Smooth muscle cell (in vitro differentiated cells): ENCODE data around the gene DHX30. TPM values are rescaled to one million over a fixed set of nuclear protein-coding genes. Genes with fewer than 3 reads are reported as not detected.
A peak's percentile ranks its signal among the peaks of the same experiment; 100 is the strongest.
"Not testable (repeated sequence)": the region's sequence is repeated elsewhere in the genome, so short reads cannot be mapped to it uniquely, and the experiment has no call there.

Experiments used
- DNase-seq: peaks from one replicate; lab custom pipeline; 2025; ENCODE audit not compliant: unreplicated experiment; lab: John Stamatoyannopoulos, UW
- H2AFZ ChIP-seq: fragments of 200-600 bp; sonication (generic); 2 replicates; pipeline ENCODE4 v1.6.0; 2016; ENCODE audit warnings: antibody characterized with exemption, low read depth, mild to moderate bottlenecking
- H3F3A ChIP-seq: fragments of 200-600 bp; sonication (generic); 2 replicates; pipeline ENCODE4 v1.6.0; 2017; ENCODE audit warnings: antibody characterized with exemption, low read depth
- H3K27ac ChIP-seq: fragments of 200-600 bp; sonication (generic); 2 replicates; pipeline ENCODE4 v1.5.1; 2016; ENCODE audit warnings: low read depth, mild to moderate bottlenecking
- H3K27me3 ChIP-seq: fragments of 200-600 bp; sonication (generic); 2 replicates; pipeline ENCODE4 v1.6.1; 2016; ENCODE audit warnings: low read depth, mild to moderate bottlenecking
- H3K36me3 ChIP-seq: fragments of 200-600 bp; sonication (generic); 2 replicates; pipeline ENCODE4 v1.5.1; 2016; ENCODE audit warnings: low read depth
- H3K4me1 ChIP-seq: fragments of 200-600 bp; sonication (generic); 2 replicates; pipeline ENCODE4 v1.5.1; 2016; ENCODE audit warnings: low read depth
- H3K4me2 ChIP-seq: fragments of 200-600 bp; sonication (generic); 2 replicates; pipeline ENCODE4 v1.6.0; 2016; ENCODE audit warnings: mild to moderate bottlenecking
- H3K4me3 ChIP-seq: fragments of 200-600 bp; sonication (generic); 2 replicates; pipeline ENCODE4 v1.5.1; 2016; ENCODE audit warnings: mild to moderate bottlenecking
- H3K79me2 ChIP-seq: fragments of 200-600 bp; sonication (generic); 2 replicates; pipeline ENCODE4 v1.6.0; 2016; ENCODE audit warnings: low read depth, mild to moderate bottlenecking
- H3K9ac ChIP-seq: fragments of 200-600 bp; sonication (generic); 2 replicates; pipeline ENCODE4 v1.6.0; 2016; ENCODE audit warnings: low read depth
- H3K9me3 ChIP-seq: fragments of 200-600 bp; sonication (generic); replicated peaks from 2 replicates; pipeline ENCODE4 v1.5.1; 2016; ENCODE audit warnings: low read depth
- H4K20me1 ChIP-seq: fragments of 200-600 bp; sonication (generic); 2 replicates; pipeline ENCODE4 v1.6.0; 2016; ENCODE audit warnings: low read depth
- CTCF ChIP-seq: fragments of 200-600 bp; sonication (generic); IDR thresholded peaks from 2 replicates; pipeline ENCODE4 v1.5.1; 2017; ENCODE audit warnings: borderline replicate concordance, mild to moderate bottlenecking, antibody characterized with exemption; ENCODE audit not compliant: insufficient read depth, poor library complexity, severe bottlenecking
- WGBS: methylation state at CpG from one replicate; pipeline ENCODE4 v1.1.7; 2016; ENCODE audit warnings: low lambda C conversion rate; 5-methylcytosine and 5-hydroxymethylcytosine counted together
- polyA plus RNA-seq: library from polyadenylated mRNA; unstranded; fragments of >200 nt; fragmentation: Nextera tagmentation; extraction: Ambion mirVana; gene quantifications from 2 replicates; pipeline ENCODE4 v1.2.1, GENCODE V29; 2016
- total RNA-seq: library from RNA; depleted of rRNA; stranded (reverse); fragments of >200 nt; gene quantifications from 2 replicates; pipeline ENCODE4 v1.2.3, GENCODE V29; 2014

The DHX30 gene
- total and polyA plus RNA-seq, 2 experiments from 2014 or later, result 35.9 to 51.6 TPM

- Histone ChIP-seq H3K27me3 (no peaks in the 10 kb centered on the region), H3K27ac (no peak overlapping the region), H3F3A (no peaks in the 10 kb centered on the region), H3K4me3 (no peak overlapping the region), H3K9ac (no peak overlapping the region), H3K4me1 (peaks cover 12% of the 10 kb centered on the region), H3K79me2 (peaks cover 25% of the 10 kb centered on the region), H3K9me3 (no peaks in the 10 kb centered on the region), H3K4me2 (no peak overlapping the region), H3K36me3 (peaks cover 12% of the 10 kb centered on the region), H4K20me1 (peaks cover 36% of the 10 kb centered on the region), H2AFZ (no peak overlapping the region)
- TF ChIP-seq CTCF, result no peak
- 100% methylated on average over 1 of the region's 1 CpG for WGBS
- DNase-seq, result no peak
These were observed 82.2 kb downstream of the DHX30 start for GRCh38 chr3:47885168-47885567.

DNA sequence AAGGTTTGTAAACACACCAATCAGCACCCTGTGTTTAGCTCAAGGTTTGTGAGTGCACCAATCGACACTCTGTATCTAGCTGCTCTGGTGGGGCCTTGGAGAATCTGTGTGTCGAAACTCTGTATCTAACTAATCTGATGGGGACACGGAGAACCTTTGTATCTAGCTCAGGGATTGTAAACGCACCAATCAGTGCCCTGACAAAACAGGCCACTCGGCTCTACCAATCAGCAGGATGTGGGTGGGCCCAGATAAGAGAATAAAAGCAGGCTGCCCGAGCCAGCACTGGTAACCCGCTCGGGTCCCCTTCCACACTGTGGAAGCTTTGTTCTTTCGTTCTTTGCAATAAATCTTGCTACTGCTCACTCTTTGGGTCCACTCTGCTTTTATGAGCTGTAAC is 85.1 kb downstream of the DHX30 start:
- not testable (repeated sequence) for DNase-seq, H3K4me3 ChIP-seq, H2AFZ ChIP-seq, H3K4me2 ChIP-seq, H3F3A ChIP-seq, H3K9ac ChIP-seq, H3K36me3 ChIP-seq, H3K27ac ChIP-seq, H3K9me3 ChIP-seq, H3K27me3 ChIP-seq
- 59% methylated on average over 9 of the region's 9 CpGs for WGBS
- H4K20me1 ChIP-seq, result peaks cover 53% of the 10 kb centered on the region
- H3K4me1 ChIP-seq, result peaks cover 38% of the 10 kb centered on the region
- H3K79me2 ChIP-seq, result peaks cover 19% of the 10 kb centered on the region

DNA sequence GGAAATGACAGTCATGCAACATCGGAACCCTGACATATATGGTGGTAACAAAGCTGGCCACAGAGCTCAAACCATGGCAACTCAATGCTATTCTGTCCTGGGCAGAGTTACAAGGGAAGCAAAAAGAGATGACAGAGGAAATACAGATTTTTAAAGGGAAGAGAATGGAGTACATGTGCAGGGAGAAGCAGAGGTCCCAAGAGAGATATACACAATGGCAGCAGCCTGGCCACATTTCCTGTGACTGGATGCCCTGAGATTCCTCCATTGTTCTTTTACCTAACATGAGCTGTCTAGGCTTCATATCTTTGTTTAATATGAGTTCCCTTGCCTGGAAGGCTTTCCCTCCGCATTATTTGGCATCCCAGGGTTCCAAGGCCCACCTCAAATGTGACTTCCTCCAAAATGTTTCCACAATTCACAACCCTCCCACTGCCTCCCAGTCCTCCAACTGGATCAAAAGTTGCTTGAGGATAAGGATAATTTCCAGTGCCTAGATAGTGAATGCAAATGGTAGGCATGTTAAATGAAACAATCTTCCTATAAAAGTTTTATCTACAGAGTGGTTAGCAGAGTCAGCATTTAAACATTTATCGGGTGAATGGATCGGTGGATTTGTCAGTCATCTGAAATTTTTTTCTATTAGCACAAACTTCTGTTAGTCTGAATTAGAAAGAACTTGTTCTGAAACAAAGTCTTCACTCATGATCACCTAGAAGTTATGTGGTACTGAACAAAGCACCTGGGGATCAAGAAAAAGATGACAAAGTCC is 86.2 kb downstream of the DHX30 start:
- H2AFZ ChIP-seq, result no peak overlapping the region
- DNase-seq, result no peak
- peaks cover 59% of the 10 kb centered on the region for H4K20me1 ChIP-seq
- no peak overlapping the region for H3K9ac ChIP-seq
- 77% methylated on average over 4 of the region's 4 CpGs for WGBS
- H3K4me1 ChIP-seq, result peaks cover 43% of the 10 kb centered on the region
- TF ChIP-seq CTCF, result no peak
- peaks cover 23% of the 10 kb centered on the region for H3K79me2 ChIP-seq
- no peak overlapping the region for H3K4me2 ChIP-seq
- H3K4me3 ChIP-seq, result no peak overlapping the region
- H3F3A ChIP-seq, result peaks cover 5% of the 10 kb centered on the region
- no peaks in the 10 kb centered on the region for H3K27me3 ChIP-seq
- peaks cover 6% of the 10 kb centered on the region for H3K36me3 ChIP-seq
- H3K9me3 ChIP-seq, result no peaks in the 10 kb centered on the region
- no peak overlapping the region for H3K27ac ChIP-seq

GRCh38 chr3:47890126-47890827 is 87.3 kb downstream of the DHX30 start:
- peaks cover 5% of the 10 kb centered on the region for H3F3A ChIP-seq
- no peak overlapping the region for H2AFZ ChIP-seq
- no peak overlapping the region for H3K9ac ChIP-seq
- H3K4me1 ChIP-seq, result peaks cover 43% of the 10 kb centered on the region
- 54% methylated on average over 3 of the region's 3 CpGs for WGBS
- H3K36me3 ChIP-seq, result peaks cover 2% of the 10 kb centered on the region
- no peak overlapping the region for H3K4me3 ChIP-seq
- no peaks in the 10 kb centered on the region for H3K27me3 ChIP-seq
- no peak for DNase-seq
- no peaks in the 10 kb centered on the region for H3K9me3 ChIP-seq
- no peak for TF ChIP-seq CTCF
- peaks cover 50% of the 10 kb centered on the region for H4K20me1 ChIP-seq
- H3K27ac ChIP-seq, result peak overlapping the region; percentile 21
- peaks cover 16% of the 10 kb centered on the region for H3K79me2 ChIP-seq
- no peak overlapping the region for H3K4me2 ChIP-seq
